Activated naive CD8-positive, alpha-beta T cell treated with anti-CD3 and anti-CD28 coated beads for 36 hours (primary cell): ENCODE data around the gene PERCC1. TPM values are rescaled to one million over a fixed set of nuclear protein-coding genes. Genes with fewer than 3 reads are reported as not detected.
"Not testable (repeated sequence)": the region's sequence is repeated elsewhere in the genome, so short reads cannot be mapped to it uniquely, and the experiment has no call there.

Source experiments
- DNase-seq: peaks from one replicate; pipeline ENCODE4 v3.0.0; 2021
- H3K27ac Mint-ChIP-seq: one replicate; pipeline ENCODE4 v1.8.0; 2022; ENCODE audit warnings: mild to moderate bottlenecking, moderate library complexity, mixed read lengths
- H3K27me3 Mint-ChIP-seq: one replicate; pipeline ENCODE4 v1.8.0; 2022; ENCODE audit warnings: mild to moderate bottlenecking, mixed read lengths
- H3K36me3 Mint-ChIP-seq: one replicate; pipeline ENCODE4 v1.8.0; 2021; ENCODE audit warnings: mild to moderate bottlenecking, mixed read lengths
- H3K4me1 Mint-ChIP-seq: one replicate; pipeline ENCODE4 v1.8.0; 2021; ENCODE audit warnings: mixed read lengths
- H3K4me3 Mint-ChIP-seq: one replicate; pipeline ENCODE4 v1.8.0; 2022; ENCODE audit warnings: mild to moderate bottlenecking, moderate library complexity, mixed read lengths
- H3K9me3 Mint-ChIP-seq: one replicate; pipeline ENCODE4 v1.8.0; 2022; ENCODE audit warnings: mixed read lengths
- total RNA-seq, 2 experiments: library from RNA; stranded (reverse); gene quantifications; one replicate each; pipeline ENCODE4 v1.2.3, GENCODE V29; 2021

The PERCC1 gene
- total RNA-seq, 2 experiments from 2014 or later: 0.25 to 0.40 TPM

GRCh38 chr16:1436731-1437355 lies 6.0 kb downstream of the PERCC1 start:
- Mint-ChIP-seq H3K27ac (no peak overlapping the region), H3K27me3 (no peaks in the 10 kb centered on the region), H3K4me1 (no peaks in the 10 kb centered on the region), H3K4me3 (no peak overlapping the region), H3K9me3 (no peaks in the 10 kb centered on the region), H3K36me3 (no peaks in the 10 kb centered on the region)
- DNase-seq: no peak

- Mint-ChIP-seq H3K9me3 (no peaks in the 10 kb centered on the region), H3K27me3 (no peaks in the 10 kb centered on the region), H3K36me3 (no peaks in the 10 kb centered on the region), H3K4me1 (no peaks in the 10 kb centered on the region), H3K27ac (no peak overlapping the region), H3K4me3 (no peak overlapping the region)
- DNase-seq: no peak
Measured at GRCh38 chr16:1437606-1438005, 6.7 kb downstream of the PERCC1 start.

GRCh38 chr16:1438229-1439057 lies 7.6 kb downstream of the PERCC1 start:
- H3K4me3 Mint-ChIP-seq: no peak overlapping the region
- no peaks in the 10 kb centered on the region for H3K27me3 Mint-ChIP-seq
- H3K9me3 Mint-ChIP-seq: no peaks in the 10 kb centered on the region
- H3K27ac Mint-ChIP-seq: no peak overlapping the region
- no peak for DNase-seq
- no peaks in the 10 kb centered on the region for H3K36me3 Mint-ChIP-seq
- no peaks in the 10 kb centered on the region for H3K4me1 Mint-ChIP-seq

- Mint-ChIP-seq H3K27ac (no peak overlapping the region), H3K27me3 (no peaks in the 10 kb centered on the region), H3K36me3 (no peaks in the 10 kb centered on the region), H3K4me3 (no peak overlapping the region), H3K9me3 (no peaks in the 10 kb centered on the region), H3K4me1 (no peaks in the 10 kb centered on the region)
- DNase-seq: no peak
Measured at GRCh38 chr16:1439058-1439698, 8.3 kb downstream of the PERCC1 start.

- not testable (repeated sequence) for H3K27ac Mint-ChIP-seq, H3K9me3 Mint-ChIP-seq, DNase-seq, H3K4me3 Mint-ChIP-seq, H3K36me3 Mint-ChIP-seq, H3K27me3 Mint-ChIP-seq, H3K4me1 Mint-ChIP-seq
Measured at GRCh38 chr16:1439699-1440074, 8.8 kb downstream of the PERCC1 start.

GRCh38 chr16:1441391-1441829 lies 10.5 kb downstream of the PERCC1 start:
- Mint-ChIP-seq H3K27ac (no peak overlapping the region), H3K36me3 (no peaks in the 10 kb centered on the region), H3K4me1 (no peaks in the 10 kb centered on the region), H3K27me3 (no peaks in the 10 kb centered on the region), H3K9me3 (no peaks in the 10 kb centered on the region), H3K4me3 (no peak overlapping the region)
- no peak for DNase-seq

DNA sequence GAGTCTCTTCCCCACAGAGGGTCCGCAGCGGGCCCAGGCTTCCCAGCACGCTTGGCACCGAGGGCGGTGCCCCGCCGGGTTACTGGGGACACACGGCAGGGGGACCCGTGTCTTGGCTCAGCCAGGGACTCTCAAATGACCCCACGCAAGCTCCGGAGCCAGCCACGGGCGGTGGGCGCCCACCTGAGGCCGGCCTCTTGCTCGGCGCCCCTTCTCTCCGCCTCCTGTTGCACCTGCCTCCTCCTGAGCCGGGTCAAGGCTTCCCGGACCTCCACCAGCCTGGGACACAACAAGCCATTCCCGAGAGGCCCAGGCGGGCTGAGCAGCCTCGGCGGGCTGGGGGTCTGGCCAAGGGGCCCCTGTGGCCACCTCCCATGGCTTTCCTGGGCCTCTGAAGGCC lies 11.8 kb downstream of the PERCC1 start:
- Mint-ChIP-seq H3K36me3 (no peaks in the 10 kb centered on the region), H3K27me3 (no peaks in the 10 kb centered on the region), H3K4me3 (no peak overlapping the region), H3K9me3 (no peaks in the 10 kb centered on the region), H3K27ac (no peak overlapping the region), H3K4me1 (no peaks in the 10 kb centered on the region)
- no peak for DNase-seq

- no peak overlapping the region for H3K4me3 Mint-ChIP-seq
- H3K4me1 Mint-ChIP-seq: no peaks in the 10 kb centered on the region
- DNase-seq: no peak
- H3K36me3 Mint-ChIP-seq: peaks cover 1% of the 10 kb centered on the region
- H3K9me3 Mint-ChIP-seq: no peaks in the 10 kb centered on the region
- H3K27me3 Mint-ChIP-seq: no peaks in the 10 kb centered on the region
- H3K27ac Mint-ChIP-seq: no peak overlapping the region
Measured at GRCh38 chr16:1443403-1443973, 12.6 kb downstream of the PERCC1 start.

- peaks cover 1% of the 10 kb centered on the region for H3K36me3 Mint-ChIP-seq
- no peaks in the 10 kb centered on the region for H3K27me3 Mint-ChIP-seq
- H3K4me1 Mint-ChIP-seq: no peaks in the 10 kb centered on the region
- no peak for DNase-seq
- H3K4me3 Mint-ChIP-seq: no peak within 1 kb of the TSS
- H3K9me3 Mint-ChIP-seq: no peaks in the 10 kb centered on the region
- H3K27ac Mint-ChIP-seq: no peak within 1 kb of the TSS
Measured at GRCh38 chr16:1443980-1444729, 13.3 kb downstream of the PERCC1 start, which contains the start of gene CCDC154. Gene CCDC154, minus strand, starts transcription at chr16:1444556. Its CDS starts 234 bp downstream, at chr16:1444322.

GRCh38 chr16:1444730-1445517 lies 14.0 kb downstream of the PERCC1 start:
- Mint-ChIP-seq H3K9me3 (no peaks in the 10 kb centered on the region), H3K27me3 (no peaks in the 10 kb centered on the region), H3K4me3 (no peak overlapping the region), H3K36me3 (peaks cover 1% of the 10 kb centered on the region), H3K27ac (no peak overlapping the region), H3K4me1 (no peaks in the 10 kb centered on the region)
- no peak for DNase-seq

GRCh38 chr16:1445518-1446203 lies 14.8 kb downstream of the PERCC1 start:
- H3K4me1 Mint-ChIP-seq: no peaks in the 10 kb centered on the region
- peaks cover 1% of the 10 kb centered on the region for H3K36me3 Mint-ChIP-seq
- H3K27me3 Mint-ChIP-seq: no peaks in the 10 kb centered on the region
- H3K27ac Mint-ChIP-seq: no peak overlapping the region
- no peaks in the 10 kb centered on the region for H3K9me3 Mint-ChIP-seq
- H3K4me3 Mint-ChIP-seq: no peak overlapping the region
- DNase-seq: no peak

DNA sequence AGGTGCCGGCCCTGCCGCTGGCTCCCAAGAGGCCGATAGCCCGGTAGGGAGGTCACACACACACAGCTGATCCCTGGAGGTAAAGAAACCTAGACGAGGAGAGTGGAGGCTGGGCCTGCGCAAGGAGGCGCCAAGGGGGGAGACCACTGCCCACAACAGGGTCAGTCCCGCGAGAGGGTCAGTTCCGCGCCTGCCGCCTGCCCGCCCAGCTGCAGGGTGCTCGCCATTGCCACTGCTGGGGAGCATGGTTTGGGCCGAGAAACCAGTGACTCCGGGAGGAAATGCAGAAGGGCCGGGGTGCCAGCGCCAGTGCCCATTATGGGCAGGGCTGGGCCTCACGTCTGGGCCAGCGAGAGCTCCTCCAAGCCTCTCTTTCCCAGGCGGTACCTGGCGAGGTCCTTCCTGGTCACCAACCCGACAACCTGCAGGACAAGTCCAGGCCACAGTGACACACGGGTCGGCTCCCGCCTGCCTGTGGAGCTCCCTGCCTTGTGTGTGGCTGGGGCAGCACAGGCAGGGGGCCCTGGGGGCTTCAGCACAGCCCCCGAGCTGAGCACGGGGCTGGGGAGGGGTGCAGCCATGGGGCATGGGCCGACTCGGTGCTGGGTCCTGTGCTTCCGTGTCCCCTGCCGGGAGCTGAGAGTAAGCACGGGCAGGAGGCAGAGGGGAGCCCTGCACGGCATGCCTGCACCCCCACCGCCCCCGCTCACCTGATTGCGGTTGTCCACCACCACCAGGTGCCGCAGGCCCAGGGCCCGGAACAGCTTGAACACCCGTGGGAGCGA lies 15.6 kb downstream of the PERCC1 start:
- DNase-seq: no peak
- no peaks in the 10 kb centered on the region for H3K9me3 Mint-ChIP-seq
- H3K27ac Mint-ChIP-seq: no peak overlapping the region
- H3K27me3 Mint-ChIP-seq: no peaks in the 10 kb centered on the region
- peaks cover 2% of the 10 kb centered on the region for H3K36me3 Mint-ChIP-seq
- no peaks in the 10 kb centered on the region for H3K4me1 Mint-ChIP-seq
- H3K4me3 Mint-ChIP-seq: no peak overlapping the region

GRCh38 chr16:1447965-1448364 lies 17.1 kb downstream of the PERCC1 start:
- no peaks in the 10 kb centered on the region for H3K27me3 Mint-ChIP-seq
- H3K27ac Mint-ChIP-seq: no peak overlapping the region
- H3K9me3 Mint-ChIP-seq: no peaks in the 10 kb centered on the region
- no peak overlapping the region for H3K4me3 Mint-ChIP-seq
- no peaks in the 10 kb centered on the region for H3K4me1 Mint-ChIP-seq
- DNase-seq: no peak
- H3K36me3 Mint-ChIP-seq: peaks cover 2% of the 10 kb centered on the region
